IPS-NIHi7 (cell line): ENCODE data around the gene CLDN1.

Experiments
- DNase-seq: peaks from one replicate; pipeline ENCODE4 v3.0.0; 2012; ENCODE audit warnings: mixed read lengths; ENCODE audit errors: extremely low spot score

CLDN1 gene

GRCh38 chr3:190321789-190322603, at the start of gene CLDN1:
Gene CLDN1, minus strand, starts transcription at chr3:190322446. Its CDS starts 240 bp downstream, at chr3:190322206.
- DNase-seq = peak; percentile 91

GRCh38 chr3:190371152-190371551, 48.9 kb upstream of the CLDN1 start:
- DNase-seq = no peak

- DNase-seq = no peak
Observed at GRCh38 chr3:190370369-190370768, 48.1 kb upstream of the CLDN1 start.

- no peak for DNase-seq
Observed at GRCh38 chr3:190369668-190370295, 47.5 kb upstream of the CLDN1 start.

GRCh38 chr3:190368881-190369280, 46.6 kb upstream of the CLDN1 start:
- no peak for DNase-seq

GRCh38 chr3:190366133-190366532, 43.9 kb upstream of the CLDN1 start:
- no peak for DNase-seq

- no peak for DNase-seq
Observed at GRCh38 chr3:190362258-190362657, 40.0 kb upstream of the CLDN1 start.

GRCh38 chr3:190361791-190362190, 39.5 kb upstream of the CLDN1 start:
- no peak for DNase-seq

- DNase-seq = no peak
Observed at GRCh38 chr3:190360228-190360627, 38.0 kb upstream of the CLDN1 start.

GRCh38 chr3:190359813-190360212, 37.6 kb upstream of the CLDN1 start:
- no peak for DNase-seq

GRCh38 chr3:190357468-190357867, 35.2 kb upstream of the CLDN1 start:
- no peak for DNase-seq

- DNase-seq = no peak
Observed at GRCh38 chr3:190356246-190356645, 34.0 kb upstream of the CLDN1 start.

- DNase-seq = no peak
Observed at GRCh38 chr3:190352861-190353457, 30.7 kb upstream of the CLDN1 start.

GRCh38 chr3:190346541-190346940, 24.3 kb upstream of the CLDN1 start:
- DNase-seq = no peak

- DNase-seq = no peak
Observed at GRCh38 chr3:190345878-190346277, 23.6 kb upstream of the CLDN1 start.

GRCh38 chr3:190345027-190345821, 23.0 kb upstream of the CLDN1 start:
- no peak for DNase-seq

GRCh38 chr3:190340071-190340470, 17.8 kb upstream of the CLDN1 start:
- DNase-seq = no peak

GRCh38 chr3:190339130-190339529, 16.9 kb upstream of the CLDN1 start:
- DNase-seq = no peak

GRCh38 chr3:190338717-190339116, 16.5 kb upstream of the CLDN1 start:
- no peak for DNase-seq

- DNase-seq = no peak
Observed at GRCh38 chr3:190337301-190337700, 15.1 kb upstream of the CLDN1 start.

GRCh38 chr3:190336516-190337189, 14.4 kb upstream of the CLDN1 start:
- no peak for DNase-seq

- no peak for DNase-seq
Observed at GRCh38 chr3:190333961-190334360, 11.7 kb upstream of the CLDN1 start.
